ENCODE results near the gene DIAPH1. TPM values are rescaled to one million over a fixed set of nuclear protein-coding genes. Genes with fewer than 3 reads are reported as not detected.

The DIAPH1 gene
- total RNA-seq, 1 donor from 2014 or later = 77.7 TPM

DNA sequence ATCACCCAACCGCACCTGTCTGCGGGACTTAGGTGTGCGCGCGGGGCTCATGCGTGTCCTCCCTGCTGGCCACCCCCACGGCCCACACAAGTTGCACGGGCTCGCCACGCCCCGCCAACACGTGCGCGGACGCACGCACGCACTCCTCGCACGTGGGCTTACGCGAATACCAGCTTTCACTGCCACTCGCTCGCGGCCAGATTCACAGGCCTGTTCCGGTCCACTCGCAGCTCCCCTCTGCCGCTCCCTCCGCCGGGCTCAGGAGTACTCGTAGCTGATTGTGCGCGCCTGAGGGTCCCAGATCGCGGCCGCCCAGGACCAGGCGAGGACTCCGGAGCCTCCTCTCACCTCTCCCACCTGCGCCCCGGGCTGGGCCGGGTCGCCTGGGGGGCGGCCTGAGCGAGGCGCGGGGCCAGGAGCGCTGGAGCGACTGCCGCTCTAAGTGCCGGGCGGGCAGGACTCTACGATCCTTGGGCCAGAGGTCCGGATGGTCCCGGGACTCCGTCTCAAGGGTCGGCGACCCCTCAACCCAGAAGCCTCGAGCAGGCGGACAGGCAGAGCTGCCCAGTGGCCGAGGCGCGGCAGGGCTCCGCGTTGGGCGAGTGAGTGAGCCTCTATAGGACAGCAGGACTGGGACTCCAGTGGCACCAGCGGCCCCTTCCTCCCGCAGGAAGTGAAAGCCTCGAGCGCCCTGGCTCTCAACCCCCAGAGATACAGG is 126.5 kb downstream of the DIAPH1 start:
- intact Hi-C loops (cut with DNase I) = no loop called here
- no peak for DNase-seq (ENCODE audit: low spot score)

DNA sequence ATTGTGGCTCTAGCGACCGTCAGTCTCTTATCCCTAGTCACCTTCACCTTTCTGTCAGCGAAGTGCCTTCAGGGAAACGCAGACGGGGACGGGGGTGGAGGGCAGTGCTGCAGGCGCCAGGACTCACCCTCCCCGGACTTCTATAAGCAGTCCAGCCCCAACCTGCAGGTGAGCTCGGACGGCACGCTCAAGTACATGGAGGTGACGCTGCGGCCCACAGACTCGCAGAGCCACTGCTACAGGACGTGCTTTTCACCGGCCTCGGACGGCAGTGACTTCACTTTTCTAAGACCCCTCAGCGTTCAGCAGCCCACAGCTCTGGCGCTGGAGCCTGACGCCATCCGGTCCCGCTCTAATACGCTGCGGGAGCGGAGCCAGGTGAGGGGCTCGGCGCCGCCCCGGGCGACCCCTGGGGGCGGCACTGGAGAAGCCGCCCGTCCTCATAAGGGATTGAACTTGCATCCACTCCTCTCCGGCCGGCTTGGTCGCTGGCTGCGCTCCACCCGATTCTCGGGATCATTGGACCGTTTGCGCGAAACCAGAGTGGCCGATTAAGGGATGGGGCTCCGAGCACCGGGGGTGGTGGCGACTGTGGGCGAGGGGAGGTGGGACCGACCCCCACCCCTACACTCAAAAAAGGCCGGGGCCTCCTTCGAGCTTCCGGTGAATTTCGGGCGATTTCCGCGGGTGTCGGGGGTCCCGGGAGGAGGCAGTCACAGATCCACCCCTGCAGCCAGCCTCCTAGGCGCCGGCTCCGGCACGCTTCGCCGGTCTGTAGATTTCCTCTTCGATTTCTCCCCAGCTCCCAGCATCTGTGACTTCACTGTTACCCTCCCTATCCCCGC is 127.3 kb downstream of the DIAPH1 start:
- intact Hi-C loops (cut with DNase I) = no loop called here
- no peak for DNase-seq (ENCODE audit: low spot score)

DNA sequence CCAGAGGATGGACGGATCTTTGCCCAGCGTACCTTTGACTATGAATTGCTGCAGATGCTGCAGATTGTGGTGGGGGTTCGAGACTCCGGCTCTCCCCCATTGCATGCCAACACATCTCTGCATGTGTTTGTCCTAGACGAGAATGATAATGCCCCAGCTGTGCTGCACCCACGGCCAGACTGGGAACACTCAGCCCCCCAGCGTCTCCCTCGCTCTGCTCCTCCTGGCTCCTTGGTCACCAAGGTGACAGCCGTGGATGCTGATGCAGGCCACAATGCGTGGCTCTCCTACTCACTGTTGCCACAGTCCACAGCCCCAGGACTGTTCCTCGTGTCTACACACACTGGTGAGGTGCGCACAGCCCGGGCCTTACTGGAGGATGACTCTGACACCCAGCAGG is 128.0 kb downstream of the DIAPH1 start:
- DNase-seq (ENCODE audit: low spot score) = no peak
- intact Hi-C loops (cut with DNase I) = no loop called here

DNA sequence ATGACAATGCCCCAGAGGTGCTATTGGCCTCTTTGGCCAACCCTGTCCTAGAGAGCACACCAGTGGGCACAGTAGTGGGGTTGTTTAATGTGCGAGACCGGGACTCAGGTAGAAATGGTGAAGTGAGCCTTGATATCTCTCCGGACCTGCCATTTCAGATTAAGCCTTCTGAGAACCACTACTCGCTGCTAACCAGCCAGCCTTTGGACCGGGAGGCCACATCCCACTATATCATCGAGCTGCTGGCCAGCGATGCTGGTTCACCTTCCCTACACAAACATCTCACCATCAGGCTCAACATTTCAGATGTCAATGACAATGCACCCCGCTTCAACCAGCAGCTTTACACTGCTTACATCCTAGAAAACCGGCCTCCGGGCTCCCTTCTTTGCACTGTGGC is 128.5 kb downstream of the DIAPH1 start:
- no peak for DNase-seq (ENCODE audit: low spot score)
- intact Hi-C loops (cut with DNase I) = no loop called here

DNA sequence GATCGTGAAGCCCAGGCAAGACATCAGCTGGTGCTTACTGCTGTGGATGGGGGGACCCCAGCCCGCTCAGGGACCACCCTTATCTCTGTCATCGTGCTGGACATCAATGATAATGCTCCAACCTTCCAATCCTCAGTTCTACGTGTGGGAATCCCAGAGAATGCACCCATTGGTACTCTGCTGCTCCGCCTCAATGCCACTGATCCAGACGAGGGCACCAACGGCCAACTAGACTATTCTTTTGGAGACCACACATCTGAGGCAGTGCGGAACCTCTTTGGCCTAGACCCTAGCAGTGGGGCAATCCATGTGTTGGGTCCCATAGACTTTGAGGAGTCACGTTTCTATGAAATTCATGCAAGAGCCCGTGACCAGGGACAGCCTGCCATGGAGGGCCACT is 129.0 kb downstream of the DIAPH1 start:
- no peak for DNase-seq (ENCODE audit: low spot score)
- intact Hi-C loops (cut with DNase I) = no loop called here

DNA sequence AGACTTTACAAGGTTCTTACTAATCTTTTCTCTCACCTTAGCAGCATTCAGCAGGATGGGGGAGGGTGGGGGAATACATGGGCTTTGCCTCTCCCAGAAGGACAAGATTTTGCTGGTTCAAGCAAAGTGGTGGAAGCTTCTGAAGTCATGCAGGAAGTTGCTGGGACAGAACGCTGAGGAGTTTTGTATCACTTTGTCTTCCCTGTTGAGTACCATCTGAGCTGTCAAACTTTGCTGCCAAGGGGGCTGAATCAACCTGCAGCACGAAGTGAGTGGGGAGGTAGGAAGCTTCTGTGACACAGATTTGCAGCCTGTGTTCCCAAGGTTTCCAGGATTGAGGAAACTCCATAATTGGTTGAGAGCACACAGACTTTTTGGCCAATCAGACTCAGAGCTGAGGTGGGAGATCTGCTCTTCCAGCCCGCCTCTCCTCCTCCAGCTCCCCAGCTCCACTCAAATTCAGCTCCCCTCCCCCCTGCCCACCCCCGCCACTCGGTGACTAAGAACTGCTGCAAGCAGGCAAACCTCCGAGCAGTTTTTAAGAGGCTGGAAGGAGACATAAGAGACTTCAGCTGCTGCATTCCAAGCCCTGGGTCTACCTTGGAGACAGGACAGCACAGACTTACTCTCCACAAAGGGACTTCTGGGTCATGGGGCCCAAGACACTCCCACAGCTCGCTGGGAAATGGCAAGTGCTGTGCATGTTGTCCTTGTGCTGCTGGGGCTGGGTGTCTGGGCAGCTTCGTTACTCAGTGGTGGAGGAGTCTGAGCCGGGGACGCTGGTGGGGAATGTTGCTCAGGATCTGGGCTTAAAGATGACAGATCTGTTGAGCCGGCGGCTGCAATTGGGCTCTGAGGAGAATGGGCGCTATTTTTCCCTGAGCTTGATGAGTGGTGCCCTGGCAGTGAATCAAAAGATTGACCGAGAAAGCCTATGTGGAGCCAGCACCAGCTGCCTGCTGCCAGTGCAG is 129.9 kb downstream of the DIAPH1 start, which contains the start of gene PCDHGC5:
Gene PCDHGC5 (plus strand): TSS at position 491 of the 971 bp plus-strand sequence. CDS start 160 bp downstream, at position 651.
- no peak for DNase-seq (ENCODE audit: low spot score)
- intact Hi-C loops (cut with DNase I) = no loop called here

DNA sequence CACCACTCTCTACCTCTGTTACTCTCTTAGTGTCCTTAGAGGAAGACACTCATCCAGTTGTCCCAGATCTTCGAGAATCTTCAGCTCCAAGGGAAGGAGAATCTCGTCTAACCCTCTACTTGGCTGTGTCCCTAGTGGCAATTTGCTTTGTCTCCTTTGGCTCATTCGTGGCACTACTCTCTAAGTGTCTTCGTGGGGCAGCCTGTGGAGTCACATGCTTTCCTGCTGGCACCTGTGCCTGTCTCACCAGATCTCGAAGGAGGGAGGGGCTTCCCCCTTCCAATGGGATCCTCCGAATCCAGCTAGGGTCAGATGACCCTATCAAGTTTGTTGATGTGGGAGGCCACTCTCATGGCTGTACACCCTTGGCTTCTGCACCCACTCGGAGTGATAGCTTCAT is 131.7 kb downstream of the DIAPH1 start:
- no peak for DNase-seq (ENCODE audit: low spot score)

DNA sequence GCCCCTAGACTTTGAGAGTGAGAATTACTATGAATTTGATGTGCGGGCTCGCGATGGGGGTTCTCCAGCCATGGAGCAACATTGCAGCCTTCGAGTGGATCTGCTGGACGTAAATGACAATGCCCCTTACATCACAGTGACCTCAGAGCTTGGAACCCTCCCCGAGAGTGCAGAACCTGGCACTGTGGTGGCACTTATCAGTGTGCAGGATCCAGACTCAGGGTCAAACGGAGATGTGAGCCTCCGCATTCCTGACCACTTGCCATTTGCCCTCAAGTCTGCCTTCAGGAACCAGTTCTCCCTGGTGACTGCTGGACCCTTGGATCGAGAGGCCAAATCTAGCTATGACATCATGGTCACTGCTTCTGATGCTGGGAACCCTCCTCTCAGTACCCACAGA is 132.7 kb downstream of the DIAPH1 start:
- intact Hi-C loops (cut with DNase I) = no loop called here
- no peak for DNase-seq (ENCODE audit: low spot score)

More for the DNA sequence above, 131.7 kb downstream of the DIAPH1 start:
- intact Hi-C loops (cut with DNase I) = no loop called here

DNA sequence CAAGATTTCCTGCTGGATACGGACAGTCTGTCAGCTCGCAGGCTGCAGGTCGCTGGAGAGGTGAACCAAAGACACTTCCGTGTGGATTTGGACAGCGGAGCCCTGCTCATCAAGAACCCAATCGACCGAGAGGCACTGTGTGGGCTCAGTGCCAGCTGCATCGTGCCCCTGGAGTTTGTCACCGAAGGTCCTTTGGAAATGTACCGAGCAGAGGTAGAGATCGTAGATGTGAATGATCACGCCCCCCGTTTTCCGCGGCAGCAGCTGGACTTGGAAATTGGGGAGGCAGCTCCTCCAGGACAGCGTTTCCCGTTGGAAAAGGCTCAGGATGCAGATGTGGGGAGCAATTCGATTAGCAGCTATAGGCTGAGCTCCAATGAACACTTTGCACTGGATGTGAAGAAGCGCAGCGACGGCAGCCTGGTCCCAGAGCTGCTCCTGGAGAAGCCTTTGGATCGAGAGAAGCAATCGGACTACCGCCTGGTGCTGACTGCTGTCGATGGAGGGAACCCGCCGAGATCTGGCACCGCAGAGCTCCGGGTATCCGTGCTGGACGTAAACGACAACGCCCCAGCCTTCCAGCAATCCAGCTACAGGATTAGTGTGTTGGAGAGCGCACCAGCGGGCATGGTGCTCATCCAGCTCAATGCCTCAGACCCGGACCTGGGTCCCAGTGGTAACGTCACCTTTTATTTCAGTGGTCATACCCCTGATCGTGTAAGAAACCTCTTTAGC is 133.3 kb downstream of the DIAPH1 start:
- intact Hi-C loops (cut with DNase I) = no loop called here
- no peak for DNase-seq (ENCODE audit: low spot score)

DNA sequence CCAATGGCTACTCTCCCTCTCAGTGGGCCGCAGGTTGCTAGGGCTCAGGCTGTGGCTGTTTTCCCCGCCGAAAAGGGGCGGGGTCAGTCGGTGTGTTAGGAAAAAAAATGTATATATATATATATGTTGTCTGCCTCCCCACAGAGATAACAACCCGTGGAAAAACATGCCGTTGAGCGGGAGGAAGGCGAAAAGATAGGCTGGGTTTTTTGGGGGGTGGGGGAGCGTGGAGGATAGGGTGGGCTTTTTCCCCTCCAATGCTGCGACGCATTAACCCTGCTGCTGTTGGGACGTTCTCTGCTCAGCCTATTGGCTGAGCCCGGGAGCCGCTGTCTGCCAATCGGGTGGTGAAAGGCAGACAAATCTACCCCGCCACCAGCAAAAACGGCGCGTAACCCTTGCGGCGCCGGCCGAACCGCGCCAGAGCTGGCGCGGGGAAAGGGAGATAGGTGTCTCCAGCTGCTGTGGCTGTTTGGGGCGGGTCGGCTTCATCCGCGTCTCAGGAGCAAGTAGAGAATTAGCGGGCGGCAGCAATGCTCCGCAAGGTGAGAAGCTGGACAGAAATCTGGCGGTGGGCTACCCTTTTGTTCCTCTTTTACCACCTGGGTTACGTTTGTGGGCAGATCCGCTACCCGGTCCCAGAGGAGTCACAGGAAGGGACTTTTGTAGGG is 134.0 kb downstream of the DIAPH1 start, which contains the start of gene PCDHGC4:
Gene PCDHGC4 (plus strand): TSS at position 390 of the 671 bp plus-strand sequence. CDS start 144 bp downstream, at position 534.
- no peak for DNase-seq (ENCODE audit: low spot score)

DNA sequence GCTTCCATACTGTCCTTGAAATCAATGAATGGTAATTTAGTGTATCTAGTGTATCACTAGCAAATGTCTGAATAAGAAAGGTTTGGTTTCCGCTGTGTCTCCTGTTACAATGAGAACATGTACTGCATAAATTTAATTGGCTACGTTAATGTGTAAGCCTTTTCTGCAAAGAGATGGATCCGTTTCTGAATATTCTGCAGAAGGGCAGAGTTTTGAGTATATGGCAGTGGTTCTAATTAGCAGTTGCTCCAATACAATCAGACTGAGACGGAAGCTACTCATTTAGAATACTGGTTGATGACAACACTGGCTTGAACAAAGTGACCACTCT is 134.5 kb downstream of the DIAPH1 start:
- intact Hi-C loops (cut with DNase I) = no loop called here
- DNase-seq (ENCODE audit: low spot score) = no peak

More for the DNA sequence above, 134.0 kb downstream of the DIAPH1 start, which contains the start of gene PCDHGC4:
- intact Hi-C loops (cut with DNase I) = no loop called here

DNA sequence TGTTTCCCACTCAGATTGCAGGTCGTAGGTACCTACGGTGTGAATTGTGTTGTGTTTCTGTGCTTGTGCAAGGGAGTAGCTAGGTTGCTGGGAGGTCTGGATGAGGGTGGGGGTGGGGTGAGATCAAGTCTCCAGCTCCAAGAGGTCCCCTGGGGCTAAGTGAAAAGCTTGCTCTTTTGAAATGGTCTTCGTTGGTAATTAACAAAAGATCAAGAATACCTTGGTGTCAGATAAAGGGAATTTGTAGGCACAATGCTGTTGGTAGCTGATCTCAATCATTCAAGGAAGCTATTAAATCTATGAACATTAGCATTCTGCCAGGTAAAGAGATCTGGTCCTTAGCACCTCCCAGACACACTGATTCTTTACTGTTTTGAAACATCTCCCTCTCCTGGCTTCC is 134.9 kb downstream of the DIAPH1 start:
- intact Hi-C loops (cut with DNase I) = no loop called here
- DNase-seq (ENCODE audit: low spot score) = no peak

DNA sequence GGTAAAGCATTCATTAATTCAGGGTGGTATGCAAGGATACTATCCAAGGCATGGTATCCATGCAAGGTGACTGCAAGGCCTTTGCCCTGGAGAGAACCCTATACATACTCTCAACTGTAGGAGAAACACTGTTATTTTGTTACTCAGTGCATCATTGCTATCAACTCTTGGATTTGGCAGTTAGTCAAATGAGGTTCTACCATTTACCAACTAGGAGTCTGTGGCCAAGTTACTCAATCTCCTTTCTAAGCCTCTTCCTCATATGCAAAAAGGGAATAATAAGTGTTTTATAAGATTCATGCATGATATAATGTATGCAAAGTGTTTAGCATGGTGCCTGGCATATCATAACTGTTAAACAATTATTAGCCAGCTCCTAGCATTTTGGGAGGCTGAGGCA is 139.0 kb downstream of the DIAPH1 start:
- no peak for DNase-seq (ENCODE audit: low spot score)
- intact Hi-C loops (cut with DNase I) = loop anchor here (5.0 kb wide), 1 partner anchor 37 kb away; no protein-coding TSS in a partner anchor

DNA sequence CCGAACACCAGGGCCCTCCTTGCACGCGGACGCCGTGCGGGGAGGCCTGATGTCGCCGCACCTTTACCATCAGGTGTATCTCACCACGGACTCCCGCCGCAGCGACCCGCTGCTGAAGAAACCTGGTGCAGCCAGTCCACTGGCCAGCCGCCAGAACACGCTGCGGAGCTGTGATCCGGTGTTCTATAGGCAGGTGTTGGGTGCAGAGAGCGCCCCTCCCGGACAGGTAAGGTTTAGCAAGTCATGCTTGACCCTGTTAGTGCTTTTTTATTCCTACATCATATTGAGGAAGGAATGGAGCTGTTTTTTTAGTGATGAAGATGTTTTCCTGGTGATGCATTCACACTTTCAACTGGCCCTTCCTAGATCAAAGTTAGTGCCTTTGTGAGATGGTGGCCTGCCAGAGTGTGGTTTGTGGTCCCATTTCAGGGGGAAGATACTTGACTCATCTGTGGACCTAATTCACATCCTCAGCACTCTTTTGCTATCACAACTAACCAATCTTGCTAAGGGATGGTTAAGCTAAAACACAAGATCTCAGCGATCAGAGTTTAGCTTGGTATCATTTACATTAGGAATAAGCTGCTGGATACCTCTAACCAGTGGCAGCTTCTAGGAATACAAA is 140.4 kb downstream of the DIAPH1 start:
- DNase-seq (ENCODE audit: low spot score) = no peak
- intact Hi-C loops (cut with DNase I) = loop anchor here (5.0 kb wide), 1 partner anchor 36 kb away; no protein-coding TSS in a partner anchor

DNA sequence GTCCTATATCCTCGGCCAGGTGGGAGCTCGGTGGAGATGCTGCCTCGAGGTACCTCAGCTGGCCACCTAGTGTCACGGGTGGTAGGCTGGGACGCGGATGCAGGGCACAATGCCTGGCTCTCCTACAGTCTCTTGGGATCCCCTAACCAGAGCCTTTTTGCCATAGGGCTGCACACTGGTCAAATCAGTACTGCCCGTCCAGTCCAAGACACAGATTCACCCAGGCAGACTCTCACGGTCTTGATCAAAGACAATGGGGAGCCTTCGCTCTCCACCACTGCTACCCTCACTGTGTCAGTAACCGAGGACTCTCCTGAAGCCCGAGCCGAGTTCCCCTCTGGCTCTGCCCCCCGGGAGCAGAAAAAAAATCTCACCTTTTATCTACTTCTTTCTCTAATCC is 141.0 kb downstream of the DIAPH1 start:
- DNase-seq (ENCODE audit: low spot score) = no peak
- intact Hi-C loops (cut with DNase I) = loop anchor here (1.0 to 5.0 kb wide), 4 partner anchors 35 to 79 kb away; no protein-coding TSS in a partner anchor

DNA sequence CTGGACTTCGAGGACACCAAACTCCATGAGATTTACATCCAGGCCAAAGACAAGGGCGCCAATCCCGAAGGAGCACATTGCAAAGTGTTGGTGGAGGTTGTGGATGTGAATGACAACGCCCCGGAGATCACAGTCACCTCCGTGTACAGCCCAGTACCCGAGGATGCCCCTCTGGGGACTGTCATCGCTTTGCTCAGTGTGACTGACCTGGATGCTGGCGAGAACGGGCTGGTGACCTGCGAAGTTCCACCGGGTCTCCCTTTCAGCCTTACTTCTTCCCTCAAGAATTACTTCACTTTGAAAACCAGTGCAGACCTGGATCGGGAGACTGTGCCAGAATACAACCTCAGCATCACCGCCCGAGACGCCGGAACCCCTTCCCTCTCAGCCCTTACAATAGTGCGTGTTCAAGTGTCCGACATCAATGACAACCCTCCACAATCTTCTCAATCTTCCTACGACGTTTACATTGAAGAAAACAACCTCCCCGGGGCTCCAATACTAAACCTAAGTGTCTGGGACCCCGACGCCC is 141.7 kb downstream of the DIAPH1 start:
- intact Hi-C loops (cut with DNase I) = loop anchor here (1.0 to 5.0 kb wide), 4 partner anchors 35 to 80 kb away; no protein-coding TSS in a partner anchor

DNA sequence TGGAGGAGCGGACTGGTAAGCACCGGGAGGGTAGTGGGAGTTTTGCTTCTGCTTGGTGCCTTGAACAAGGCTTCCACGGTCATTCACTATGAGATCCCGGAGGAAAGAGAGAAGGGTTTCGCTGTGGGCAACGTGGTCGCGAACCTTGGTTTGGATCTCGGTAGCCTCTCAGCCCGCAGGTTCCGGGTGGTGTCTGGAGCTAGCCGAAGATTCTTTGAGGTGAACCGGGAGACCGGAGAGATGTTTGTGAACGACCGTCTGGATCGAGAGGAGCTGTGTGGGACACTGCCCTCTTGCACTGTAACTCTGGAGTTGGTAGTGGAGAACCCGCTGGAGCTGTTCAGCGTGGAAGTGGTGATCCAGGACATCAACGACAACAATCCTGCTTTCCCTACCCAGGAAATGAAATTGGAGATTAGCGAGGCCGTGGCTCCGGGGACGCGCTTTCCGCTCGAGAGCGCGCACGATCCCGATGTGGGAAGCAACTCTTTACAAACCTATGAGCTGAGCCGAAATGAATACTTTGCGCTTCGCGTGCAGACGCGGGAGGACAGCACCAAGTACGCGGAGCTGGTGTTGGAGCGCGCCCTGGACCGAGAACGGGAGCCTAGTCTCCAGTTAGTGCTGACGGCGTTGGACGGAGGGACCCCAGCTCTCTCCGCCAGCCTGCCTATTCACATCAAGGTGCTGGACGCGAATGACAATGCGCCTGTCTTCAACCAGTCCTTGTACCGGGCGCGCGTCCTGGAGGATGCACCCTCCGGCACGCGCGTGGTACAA is 142.5 kb downstream of the DIAPH1 start:
- intact Hi-C loops (cut with DNase I) = loop anchor here (2.0 to 5.0 kb wide), 3 partner anchors 34 to 80 kb away; no protein-coding TSS in a partner anchor
- DNase-seq (ENCODE audit: low spot score) = no peak

More for the DNA sequence above, 141.7 kb downstream of the DIAPH1 start:
- DNase-seq (ENCODE audit: low spot score) = no peak
